Measurements from ENCODE around the gene PGAP1.

Gene PGAP1

GRCh38 chr2:196926562-196927375 is at the start of gene PGAP1:
PGAP1 (minus strand) TSS chr2:196926707; CDS start chr2:196926616, 91 bp downstream.
- DNase-seq, result peak; percentile 81 to 92

- DNase-seq, result no peak
Observed at GRCh38 chr2:196974970-196975369, 48.5 kb upstream of the PGAP1 start.

- no peak for DNase-seq
Observed at GRCh38 chr2:196971574-196972279, 45.2 kb upstream of the PGAP1 start.

- no peak for DNase-seq
Observed at GRCh38 chr2:196970099-196970498, 43.6 kb upstream of the PGAP1 start.

GRCh38 chr2:196968516-196968915 is 42.0 kb upstream of the PGAP1 start:
- no peak for DNase-seq

- DNase-seq, result no peak
Observed at GRCh38 chr2:196967775-196968174, 41.3 kb upstream of the PGAP1 start.

- DNase-seq, result no peak
Observed at GRCh38 chr2:196967116-196967515, 40.6 kb upstream of the PGAP1 start.

GRCh38 chr2:196966061-196966460 is 39.6 kb upstream of the PGAP1 start:
- DNase-seq, result no peak

- no peak for DNase-seq
Observed at GRCh38 chr2:196965651-196966050, 39.1 kb upstream of the PGAP1 start.

- no peak for DNase-seq
Observed at GRCh38 chr2:196963961-196964360, 37.5 kb upstream of the PGAP1 start.

- no peak for DNase-seq
Observed at GRCh38 chr2:196963043-196963442, 36.5 kb upstream of the PGAP1 start.

GRCh38 chr2:196962325-196962724 is 35.8 kb upstream of the PGAP1 start:
- no peak for DNase-seq

- DNase-seq, result no peak
Observed at GRCh38 chr2:196961889-196962288, 35.4 kb upstream of the PGAP1 start.

GRCh38 chr2:196959734-196960338 is 33.3 kb upstream of the PGAP1 start:
- no peak for DNase-seq

- DNase-seq, result no peak
Observed at GRCh38 chr2:196959281-196959680, 32.8 kb upstream of the PGAP1 start.

- DNase-seq, result no peak
Observed at GRCh38 chr2:196957881-196958525, 31.5 kb upstream of the PGAP1 start.

- no peak for DNase-seq
Observed at GRCh38 chr2:196957442-196957841, 30.9 kb upstream of the PGAP1 start.

GRCh38 chr2:196956069-196956468 is 29.6 kb upstream of the PGAP1 start:
- DNase-seq, result no peak

GRCh38 chr2:196955036-196955435 is 28.5 kb upstream of the PGAP1 start:
- DNase-seq, result no peak

- DNase-seq, result no peak
Observed at GRCh38 chr2:196954001-196954400, 27.5 kb upstream of the PGAP1 start.

GRCh38 chr2:196952936-196953335 is 26.4 kb upstream of the PGAP1 start:
- no peak for DNase-seq

GRCh38 chr2:196951973-196952372 is 25.5 kb upstream of the PGAP1 start:
- no peak for DNase-seq

GRCh38 chr2:196949116-196949515 is 22.6 kb upstream of the PGAP1 start:
- no peak for DNase-seq
